Measurements from ENCODE around the gene TECPR1.

The TECPR1 gene

DNA sequence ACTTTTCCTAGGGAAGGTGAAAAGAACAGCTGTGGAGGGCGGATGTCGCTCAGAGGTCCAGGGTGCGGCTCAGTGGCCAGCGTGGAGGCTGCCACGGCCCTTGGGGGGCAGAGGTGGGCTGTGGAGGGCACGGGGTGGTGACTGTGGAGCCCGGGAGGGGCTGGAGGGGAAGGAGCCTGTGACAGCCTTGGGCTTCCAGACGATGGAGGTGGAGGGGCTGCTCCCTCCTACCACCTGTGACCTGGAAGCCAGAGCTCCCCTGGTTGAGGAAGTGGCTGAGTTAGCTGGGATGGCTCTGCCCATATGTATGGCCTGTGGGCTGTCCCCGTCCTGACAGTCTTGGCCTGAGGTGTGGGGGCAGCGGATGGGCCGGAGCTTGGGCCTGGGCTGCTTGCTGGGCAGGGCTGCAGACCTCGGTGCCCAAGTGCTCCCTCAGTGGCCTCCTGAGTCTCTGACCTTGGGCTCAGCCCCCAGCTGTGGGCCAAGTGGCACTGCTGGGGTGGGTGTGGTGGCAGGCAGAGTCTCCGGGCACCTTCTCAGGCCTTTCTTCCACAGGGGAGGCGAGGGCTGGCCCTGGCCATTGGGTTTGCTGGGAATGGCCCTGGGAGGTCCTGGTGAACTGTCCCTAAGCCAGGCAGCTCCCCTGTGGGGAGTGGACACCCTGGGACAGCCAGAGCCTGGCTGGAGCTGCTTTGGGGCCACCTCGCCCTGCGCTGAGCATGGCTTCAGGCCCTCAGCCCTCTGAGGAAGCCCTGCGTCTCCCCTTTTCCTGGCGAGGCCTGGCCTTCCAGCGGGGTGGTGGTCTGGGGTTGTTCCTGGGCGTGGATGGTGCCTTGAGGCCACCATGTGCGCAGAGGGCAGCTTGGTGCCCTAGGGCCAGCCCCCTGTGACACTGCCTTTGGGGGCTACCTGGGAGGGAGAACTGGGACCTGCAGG is 33.4 kb upstream of the TECPR1 start:
- DNase-seq = no peak
- intact Hi-C loops (cut with DNase I) = loop anchor here (10.0 kb wide), 1 partner anchor 589 kb away; the partner anchor contains the start of genes TMEM130 and TRRAP

DNA sequence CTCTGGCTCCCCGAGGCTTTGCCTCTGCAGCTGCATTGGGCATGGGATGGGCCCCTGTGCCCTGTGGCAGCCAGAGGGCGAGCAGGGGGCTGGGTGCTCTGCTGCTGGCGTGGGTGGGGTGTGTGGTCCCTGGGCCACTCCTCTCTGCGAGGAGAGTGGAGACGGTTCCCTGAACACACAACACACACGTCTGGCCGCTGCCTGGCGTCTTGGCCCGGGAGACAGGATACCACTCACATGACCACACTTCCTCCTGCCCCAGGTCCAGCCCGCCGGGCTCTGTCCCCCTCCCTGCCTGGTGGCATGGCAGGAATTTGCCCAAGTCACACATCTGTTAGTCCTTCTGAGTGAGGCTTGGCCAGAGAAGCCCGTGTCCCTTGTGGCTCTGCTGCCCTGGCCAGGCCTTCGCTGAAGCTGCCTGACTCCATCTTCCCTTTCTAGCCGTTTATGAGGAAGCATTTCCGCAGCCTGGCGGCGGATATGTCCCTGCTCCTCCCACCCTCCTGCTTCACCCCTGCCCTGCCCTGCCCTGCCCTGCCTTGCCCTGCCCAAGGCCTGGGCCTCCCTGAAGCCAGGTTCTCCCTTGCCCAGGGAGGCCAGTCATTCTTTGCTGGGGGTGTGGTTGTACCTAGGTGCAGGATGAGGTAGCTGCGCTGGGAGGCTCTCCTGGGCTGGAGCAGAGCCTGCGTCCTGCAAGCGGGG is 32.5 kb upstream of the TECPR1 start:
- peak in 29 of 42 donors; percentile 14 to 70 (median 44) for DNase-seq
- intact Hi-C loops (cut with DNase I) = loop anchor here (10.0 kb wide), 1 partner anchor 590 kb away; the partner anchor contains the start of genes TMEM130 and TRRAP

DNA sequence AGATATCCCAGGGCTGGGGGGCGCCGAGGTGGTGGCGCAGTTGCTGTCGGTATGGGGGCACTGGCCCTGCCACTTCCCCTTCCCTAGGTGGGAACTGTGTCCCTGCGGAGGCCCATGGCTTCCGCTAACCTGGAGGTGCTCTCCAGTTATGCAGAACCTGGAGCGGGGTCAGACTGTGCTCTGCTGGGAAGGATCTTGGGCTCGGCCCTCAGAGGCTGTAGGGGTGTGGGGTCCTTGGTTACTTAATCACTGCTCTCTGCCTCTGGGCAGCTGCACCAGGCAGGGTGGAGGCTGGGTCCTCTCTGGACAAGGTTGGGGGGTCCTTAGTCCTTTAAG is 31.8 kb upstream of the TECPR1 start:
- intact Hi-C loops (cut with DNase I) = loop anchor here (10.0 kb wide), 1 partner anchor 591 kb away; the partner anchor contains the start of genes TMEM130 and TRRAP

DNA sequence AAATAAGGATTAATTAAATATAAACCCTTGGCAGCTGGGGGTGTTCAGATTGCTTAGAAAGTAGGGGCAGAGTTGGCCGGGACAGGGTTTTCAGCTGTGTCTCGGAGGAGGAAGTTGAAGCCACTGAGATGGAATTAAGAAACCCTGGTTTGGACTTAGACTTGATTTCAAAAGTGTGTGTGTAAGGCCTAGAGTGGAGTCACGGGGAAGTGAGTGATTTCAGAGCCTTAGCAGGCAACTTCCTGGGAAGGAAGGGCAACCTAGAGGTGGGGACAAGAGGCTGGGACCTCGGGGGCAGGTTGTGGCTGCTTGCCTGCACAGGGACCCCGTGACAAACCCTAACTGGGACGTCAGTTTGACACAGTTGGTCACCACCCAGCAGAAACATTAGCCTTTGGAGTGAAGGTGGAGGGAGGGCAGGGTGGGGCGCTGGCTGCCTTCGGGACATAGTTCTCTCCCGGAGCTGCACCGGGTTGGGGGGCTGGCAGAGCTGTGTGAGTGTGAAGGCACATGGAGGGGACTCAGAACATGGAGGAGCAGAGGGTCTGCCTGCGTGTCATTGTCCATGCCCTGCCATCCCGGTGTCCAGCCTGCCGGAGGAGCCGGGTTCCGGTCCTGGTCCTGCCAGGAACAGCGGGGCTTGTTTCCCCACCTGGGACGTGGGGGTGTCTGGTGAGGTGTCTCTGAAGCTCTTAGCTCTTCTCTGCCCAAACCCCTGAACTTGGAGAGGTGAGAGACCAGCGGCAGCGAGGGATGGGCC is 31.3 kb upstream of the TECPR1 start:
- intact Hi-C loops (cut with DNase I) = loop anchor here (10.0 kb wide), 1 partner anchor 591 kb away; the partner anchor contains the start of genes TMEM130 and TRRAP
- peak in 8 of 42 donors; percentile 10 to 61 (median 34) for DNase-seq

More for the DNA sequence above, 31.8 kb upstream of the TECPR1 start:
- DNase-seq = no peak

DNA sequence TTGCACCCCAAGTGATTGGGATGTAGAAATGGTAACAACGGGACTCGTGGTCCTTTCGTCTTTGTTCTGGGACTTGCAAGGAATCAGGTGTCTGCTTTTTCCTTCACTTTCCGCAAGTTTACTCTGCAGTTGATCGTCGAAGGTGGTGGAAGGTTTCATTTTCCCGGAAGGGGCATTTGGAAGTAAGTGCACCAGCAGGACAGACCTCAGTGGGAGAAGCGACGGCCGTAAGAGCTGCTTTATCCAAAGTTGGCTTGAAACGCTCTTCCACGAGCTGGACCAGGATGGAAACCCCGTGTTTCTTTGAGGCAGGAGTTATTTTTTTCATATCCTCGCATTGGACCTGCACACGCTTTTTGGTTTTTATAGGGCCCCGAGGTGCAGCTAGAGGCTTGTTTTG is 30.7 kb upstream of the TECPR1 start:
- intact Hi-C loops (cut with DNase I) = loop anchor here (10.0 kb wide), 1 partner anchor 592 kb away; the partner anchor contains the start of genes TMEM130 and TRRAP
- DNase-seq = no peak

DNA sequence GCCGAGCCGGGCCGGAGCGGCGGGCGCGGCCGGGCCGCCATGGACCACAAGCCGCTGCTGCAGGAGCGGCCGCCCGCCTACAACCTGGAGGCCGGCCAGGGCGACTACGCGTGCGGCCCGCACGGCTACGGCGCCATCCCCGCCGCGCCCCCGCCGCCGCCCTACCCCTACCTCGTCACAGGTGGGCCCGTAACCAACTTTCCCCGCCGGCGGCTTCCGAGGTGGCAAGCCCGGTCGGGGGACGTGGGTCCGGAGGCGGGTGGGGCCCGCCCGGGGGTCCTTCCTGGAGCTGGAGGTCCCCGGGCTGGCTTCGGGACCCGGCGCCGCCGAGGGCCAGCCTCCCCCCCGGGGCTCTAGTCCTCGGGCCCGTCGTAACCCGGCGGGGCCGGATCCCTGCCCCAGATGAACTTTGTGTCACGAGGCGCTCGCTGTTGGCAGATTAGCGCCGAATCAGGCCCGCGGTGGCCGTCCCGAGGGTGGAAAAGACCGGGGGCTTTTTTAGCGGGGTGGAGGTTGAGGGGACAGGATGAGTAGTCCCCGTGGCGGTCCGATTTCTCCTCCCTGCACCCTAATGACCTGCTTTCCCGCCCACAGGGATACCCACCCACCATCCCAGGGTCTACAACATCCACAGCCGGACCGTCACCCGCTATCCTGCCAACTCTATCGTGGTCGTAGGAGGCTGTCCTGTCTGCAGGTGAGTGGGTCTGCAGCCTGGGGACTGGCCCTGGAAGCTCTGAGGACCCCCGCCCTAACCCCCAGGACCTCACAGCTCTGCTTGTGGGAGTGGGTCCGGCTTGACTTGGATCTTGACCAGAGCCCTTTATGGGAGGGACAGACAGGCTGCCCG is 29.9 kb upstream of the TECPR1 start:
- DNase-seq = peak in 32 of 42 donors; percentile 17 to 73 (median 44)
- intact Hi-C loops (cut with DNase I) = loop anchor here (10.0 kb wide), 1 partner anchor 593 kb away; the partner anchor contains the start of genes TMEM130 and TRRAP

DNA sequence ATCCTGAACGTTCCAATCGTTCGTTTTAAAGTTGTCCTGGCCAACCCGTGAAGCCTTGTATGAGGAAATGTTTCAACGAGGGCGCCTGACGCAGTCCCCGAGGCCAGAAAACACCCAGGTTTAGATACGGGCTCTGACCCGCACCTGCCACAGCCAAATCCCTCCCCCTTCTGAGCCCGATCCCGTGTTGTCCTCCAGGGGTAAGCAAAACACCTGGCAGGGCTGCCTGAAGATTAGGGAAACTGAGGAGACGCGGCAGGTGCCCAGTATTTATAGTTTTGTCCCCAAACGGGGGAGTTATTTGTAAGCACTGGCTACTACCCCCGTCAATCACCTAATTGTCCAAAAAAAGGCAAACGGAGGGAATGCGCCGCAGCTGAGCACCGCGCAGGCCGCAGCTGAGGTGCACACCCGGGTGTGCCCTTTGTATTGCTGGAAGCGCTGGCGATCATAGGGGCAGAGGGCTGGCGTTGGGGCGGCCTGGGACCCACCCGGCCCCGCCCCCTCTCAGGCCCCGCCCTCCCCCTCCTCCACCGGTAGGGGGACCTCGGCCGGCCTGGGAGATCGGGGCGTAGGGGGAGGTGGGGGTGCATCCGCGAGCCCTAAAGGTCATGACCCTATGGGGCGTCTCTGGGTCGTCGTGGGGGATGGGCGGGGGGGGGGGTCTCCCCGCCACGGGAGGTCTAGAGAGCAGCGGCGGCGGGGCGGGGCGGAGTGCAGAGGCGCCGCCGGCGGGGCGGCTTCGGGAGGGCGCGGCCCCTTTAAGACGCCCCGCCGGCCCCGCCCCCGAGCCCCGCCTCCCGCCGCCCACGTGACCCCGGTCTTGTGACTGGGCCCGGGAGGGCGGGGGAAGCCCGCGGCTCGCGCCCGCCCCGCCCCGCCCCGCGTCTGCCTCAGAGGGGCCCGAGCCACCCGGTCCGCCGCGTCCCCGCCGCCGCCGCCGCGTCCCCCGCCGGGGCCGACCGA is 29.0 kb upstream of the TECPR1 start, which contains the start of gene BRI3:
BRI3 (plus strand) TSS at position 896 of the 966 bp plus-strand sequence. CDS start 110 bp downstream, outside the sequence.
- intact Hi-C loops (cut with DNase I) = loop anchor here (10.0 kb wide), 1 partner anchor 594 kb away; the partner anchor contains the start of genes TMEM130 and TRRAP
- DNase-seq = peak; percentile 66 to 95 (median 88)

DNA sequence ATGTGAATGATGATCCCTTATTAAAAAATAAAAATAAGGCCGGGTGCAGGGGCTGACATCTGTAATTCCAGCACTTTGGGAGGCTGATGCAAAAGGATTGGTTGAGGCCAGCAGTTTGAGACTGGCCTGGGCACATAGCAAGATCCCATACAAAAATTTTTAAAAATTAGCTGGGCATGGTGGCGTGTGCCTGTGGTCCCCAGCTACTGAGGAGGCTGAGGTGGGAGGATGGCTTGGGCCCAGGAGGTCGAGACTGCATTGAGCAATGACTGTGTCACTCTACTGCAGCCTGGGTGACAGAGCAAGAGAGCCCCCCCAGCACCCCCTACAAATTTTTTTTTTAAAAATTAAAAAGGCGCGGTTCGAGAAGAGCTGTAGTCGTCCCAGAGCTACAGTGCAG is 28.3 kb upstream of the TECPR1 start:
- no peak for DNase-seq
- intact Hi-C loops (cut with DNase I) = loop anchor here (10.0 kb wide), 1 partner anchor 595 kb away; the partner anchor contains the start of genes TMEM130 and TRRAP

DNA sequence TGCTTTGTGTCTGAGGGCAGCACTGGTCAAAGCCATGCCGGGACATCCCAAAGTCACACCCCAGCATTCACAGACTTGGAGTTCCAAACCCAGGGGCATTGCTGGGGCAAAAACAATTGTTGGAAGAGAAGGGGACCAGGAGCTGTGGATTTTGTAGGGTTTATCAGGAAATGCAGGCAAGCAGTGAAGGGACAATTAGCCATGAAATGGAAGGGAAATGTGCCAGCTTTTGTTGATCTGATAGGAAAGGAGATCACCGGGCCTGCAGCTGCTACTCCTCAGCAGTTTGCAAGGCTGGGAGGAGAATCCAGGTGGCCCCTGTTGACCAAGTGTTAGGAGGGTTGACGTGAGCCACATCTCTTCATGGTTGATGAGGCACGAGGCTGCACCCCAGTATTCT is 26.9 kb upstream of the TECPR1 start:
- DNase-seq = no peak
- intact Hi-C loops (cut with DNase I) = no loop called here

DNA sequence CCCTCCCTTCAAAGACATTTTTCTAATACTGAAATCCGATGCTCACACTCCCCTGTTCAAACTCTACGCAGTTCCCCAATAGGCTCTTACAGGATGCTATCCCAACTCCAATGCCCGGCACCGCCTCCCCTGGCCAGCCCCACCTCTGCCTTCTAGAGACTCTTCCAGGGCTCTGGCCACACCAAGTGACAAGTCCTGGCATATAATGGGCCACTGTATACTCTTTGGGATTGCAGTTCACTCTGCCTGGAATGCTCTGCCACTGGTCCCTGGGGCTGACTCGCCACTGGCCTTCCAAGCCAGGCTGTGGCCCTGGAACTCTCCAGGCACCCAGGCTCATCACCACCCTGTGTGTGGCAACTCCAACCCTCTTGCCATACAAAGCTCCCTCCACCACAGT is 26.4 kb upstream of the TECPR1 start:
- intact Hi-C loops (cut with DNase I) = no loop called here
- no peak for DNase-seq

DNA sequence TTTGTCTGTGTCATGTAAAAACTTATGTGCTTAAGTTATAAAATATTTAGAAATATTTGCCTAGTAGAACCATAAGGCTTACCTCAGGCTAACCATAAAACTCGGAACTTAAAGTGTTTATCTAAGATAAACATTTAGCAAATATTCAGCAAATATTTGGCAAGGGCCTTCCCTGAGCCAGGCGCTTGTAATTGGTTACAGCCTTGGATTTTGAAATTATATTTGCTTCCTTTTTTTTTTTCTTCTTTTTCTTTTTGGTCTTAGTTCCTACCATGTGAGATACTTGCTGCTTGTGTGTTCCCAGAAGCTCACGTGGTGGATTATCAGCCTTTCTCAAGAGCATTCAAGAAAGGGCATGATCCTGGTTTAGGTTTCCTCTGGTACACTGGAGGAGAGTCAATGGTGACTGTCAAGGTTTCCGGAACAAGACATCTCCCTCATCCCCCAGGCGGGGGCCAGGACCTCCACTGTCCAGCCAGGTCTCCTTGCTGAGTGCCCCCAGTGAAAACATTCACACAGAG is 24.3 kb upstream of the TECPR1 start:
- intact Hi-C loops (cut with DNase I) = no loop called here
- no peak for DNase-seq

DNA sequence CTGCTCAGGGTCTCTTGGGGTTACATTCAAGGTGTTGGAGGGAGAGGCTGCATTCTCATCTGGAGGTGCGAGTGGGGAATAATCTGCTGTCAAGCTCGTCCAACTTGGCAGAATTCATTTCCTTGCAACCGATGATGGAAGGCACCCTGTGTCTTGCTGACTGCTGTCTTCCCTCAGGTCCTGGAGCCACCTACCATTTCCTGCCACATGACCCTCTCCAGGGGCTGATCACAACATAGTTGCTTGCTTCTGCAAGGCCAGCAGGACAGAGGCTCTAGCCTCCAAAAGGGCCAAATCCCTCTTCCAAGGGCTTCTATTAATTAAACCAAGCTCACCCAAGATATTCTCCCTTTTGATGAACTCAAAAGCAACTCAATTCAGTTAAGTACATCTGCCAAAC is 15.3 kb upstream of the TECPR1 start:
- intact Hi-C loops (cut with DNase I) = no loop called here
- no peak for DNase-seq

DNA sequence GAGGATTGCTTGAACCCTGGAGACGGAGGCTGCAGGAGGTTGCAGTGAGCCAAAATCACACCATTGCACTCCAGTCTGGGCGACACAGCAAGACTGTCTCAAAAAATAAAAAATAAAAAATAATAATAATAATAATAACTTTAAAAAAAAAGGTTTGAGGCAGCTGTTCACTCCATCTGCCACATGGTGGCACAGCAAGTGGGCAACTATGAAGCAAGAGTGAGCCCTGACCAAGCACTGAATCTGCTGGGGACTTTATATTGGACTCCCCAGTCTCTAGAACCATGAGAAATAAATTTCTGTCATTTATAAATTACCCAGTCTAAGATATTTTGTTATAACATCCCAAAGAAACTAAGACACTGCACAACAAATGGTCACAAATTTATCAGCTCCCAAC is 14.8 kb upstream of the TECPR1 start:
- no peak for DNase-seq
- intact Hi-C loops (cut with DNase I) = no loop called here

DNA sequence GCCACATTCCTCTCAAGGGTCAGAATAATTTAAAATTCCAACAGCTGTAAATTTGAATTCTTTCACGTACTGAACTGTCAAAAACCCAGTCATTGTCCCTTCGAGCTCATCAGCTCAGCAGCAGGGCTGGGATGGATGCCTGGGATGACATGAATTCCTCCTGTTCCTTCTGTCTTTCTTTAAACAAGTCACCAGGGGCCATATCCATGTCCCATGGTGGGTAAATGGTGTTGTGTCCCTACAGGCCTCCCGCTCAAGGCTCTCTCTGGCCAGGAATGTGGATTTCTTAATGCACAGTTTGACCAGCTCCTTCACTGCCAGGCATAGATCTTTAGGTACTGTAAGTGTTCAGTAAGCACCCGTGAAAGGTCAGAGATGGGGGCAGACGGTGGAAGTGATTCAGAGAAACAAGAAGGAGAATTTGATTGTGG is 13.8 kb upstream of the TECPR1 start:
- DNase-seq = no peak
- intact Hi-C loops (cut with DNase I) = no loop called here

DNA sequence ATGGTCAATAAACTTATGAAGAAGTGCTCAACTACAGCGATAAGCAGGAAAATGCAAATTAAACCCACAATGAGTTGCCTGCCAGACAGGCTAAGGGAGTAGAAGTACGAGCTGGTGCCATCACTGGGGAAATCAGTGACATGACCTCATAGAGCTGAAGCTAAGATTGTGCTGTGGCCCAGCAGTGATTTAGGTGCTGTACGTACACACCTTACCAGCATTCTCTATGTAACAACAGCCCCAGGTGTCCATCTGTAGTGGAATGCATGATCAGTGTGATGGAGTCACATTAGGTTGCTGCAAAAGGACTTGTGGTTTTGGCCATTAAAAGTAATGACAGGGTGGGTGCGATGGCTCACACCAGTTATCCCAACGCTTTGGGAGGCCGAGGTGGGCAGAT is 5.7 kb upstream of the TECPR1 start:
- DNase-seq = no peak
- intact Hi-C loops (cut with DNase I) = no loop called here

DNA sequence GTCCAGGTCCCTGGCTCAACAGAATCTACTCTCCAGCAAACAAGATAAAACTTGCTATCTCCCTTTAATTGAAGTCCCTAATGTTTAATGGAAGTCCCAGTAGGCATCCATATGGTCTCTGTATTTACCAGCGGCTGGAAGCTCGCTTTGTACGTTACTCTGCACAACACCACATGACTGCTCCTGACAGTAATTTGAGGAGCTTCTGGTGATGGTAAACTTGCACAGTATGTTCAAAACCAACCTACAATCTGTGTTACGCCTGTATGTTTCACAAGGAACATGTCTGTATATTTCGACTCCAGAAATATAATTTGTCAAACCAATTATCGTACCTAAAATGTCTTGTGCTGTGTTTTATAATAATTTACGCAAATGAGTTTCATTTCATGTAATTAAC is 4.4 kb upstream of the TECPR1 start:
- intact Hi-C loops (cut with DNase I) = no loop called here
- DNase-seq = no peak
